ENCODE measurements around the gene CCL28. TPM values are rescaled to one million over a fixed set of nuclear protein-coding genes. Genes with fewer than 3 reads are reported as not detected.
"Not testable (repeated sequence)": the region's sequence is repeated elsewhere in the genome, so short reads cannot be mapped to it uniquely, and the experiment has no call there.

Gene CCL28
- total RNA-seq (2.0 and 2.8 TPM in 2 replicates), polyA plus RNA-seq (0.71 and 1.1 TPM in 2 replicates), polyA minus RNA-seq (ENCODE audit: low replicate concordance) (not detected in 2 replicates)
- 0.44 and 0.61 TPM in 2 replicates for polyA plus RNA-seq (2012)

GRCh38 chr5:43412156-43412555, at the start of gene CCL28:
Gene CCL28, minus strand, starts transcription at chr5:43412391. Its CDS starts 75 bp downstream, at chr5:43412316.
- DNase-seq (ENCODE audit: low read depth in 2 of 2) = no peak
- H2AFZ ChIP-seq (ENCODE audit: low read length) = no peak within 1 kb of the TSS
- no peak within 1 kb of the TSS for H3K9ac ChIP-seq (ENCODE audit: insufficient read depth, low read length)
- no peaks in the 10 kb centered on the region for H3K4me1 ChIP-seq (ENCODE audit: control insufficient read depth, extremely low read depth, insufficient read depth, low read length)
- no peak within 1 kb of the TSS for H3K4me3 ChIP-seq (replicated peaks in 1 of 4; ENCODE audit: control extremely low read depth in 1 of 4, insufficient read depth in 1 of 4, low read depth in 3 of 4, low read length in 4 of 4)
- no peaks in the 10 kb centered on the region for H3K36me3 ChIP-seq (ENCODE audit: control insufficient read depth, insufficient read depth, low read length)
- H3K4me2 ChIP-seq (ENCODE audit: extremely low read depth, insufficient read depth, low read length) = no peak within 1 kb of the TSS
- no peaks in the 10 kb centered on the region for H4K20me1 ChIP-seq (ENCODE audit: control insufficient read depth, extremely low read depth, insufficient read depth, low read length)
- no peaks in the 10 kb centered on the region for H3K79me2 ChIP-seq (ENCODE audit: control insufficient read depth, insufficient read depth, low read length)
- peaks cover 6% of the 10 kb centered on the region for H3K27me3 ChIP-seq (ENCODE audit: control insufficient read depth, insufficient read depth, low read length)
- no peak within 1 kb of the TSS for H3K27ac ChIP-seq (ENCODE audit: insufficient read depth, low read length)
- TF ChIP-seq CTCF (conservative IDR thresholded peaks at IDR 0.05 in 1 of 2, IDR thresholded peaks at IDR 0.05 in 1 of 2; ENCODE audit: low read depth in 1 of 2, low read length in 2 of 2) (no peak), EZH2 (IDR thresholded peaks at IDR 0.05; ENCODE audit: low read length, missing control alignments) (no peak)
- H3K9me3 ChIP-seq (ENCODE audit: control insufficient read depth, insufficient read depth, low read depth, low read length) = no peaks in the 10 kb centered on the region

GRCh38 chr5:43461066-43461465, 48.9 kb upstream of the CCL28 start:
- Histone ChIP-seq H3K27me3 (ENCODE audit: control insufficient read depth, insufficient read depth, low read length) (no peaks in the 10 kb centered on the region), H4K20me1 (ENCODE audit: control insufficient read depth, extremely low read depth, insufficient read depth, low read length) (no peaks in the 10 kb centered on the region), H3K27ac (ENCODE audit: insufficient read depth, low read length) (no peak overlapping the region), H3K79me2 (ENCODE audit: control insufficient read depth, insufficient read depth, low read length) (no peaks in the 10 kb centered on the region), H3K4me2 (ENCODE audit: extremely low read depth, insufficient read depth, low read length) (no peak overlapping the region), H3K9ac (ENCODE audit: insufficient read depth, low read length) (no peak overlapping the region), H3K9me3 (ENCODE audit: control insufficient read depth, insufficient read depth, low read depth, low read length) (no peaks in the 10 kb centered on the region), H3K36me3 (ENCODE audit: control insufficient read depth, insufficient read depth, low read length) (no peaks in the 10 kb centered on the region), H2AFZ (ENCODE audit: low read length) (no peak overlapping the region), H3K4me1 (ENCODE audit: control insufficient read depth, extremely low read depth, insufficient read depth, low read length) (no peaks in the 10 kb centered on the region), H3K4me3 (replicated peaks in 1 of 4; ENCODE audit: control extremely low read depth in 1 of 4, insufficient read depth in 1 of 4, low read depth in 3 of 4, low read length in 4 of 4) (no peak overlapping the region)
- no peak for DNase-seq (ENCODE audit: low read depth in 2 of 2)
- TF ChIP-seq CTCF (conservative IDR thresholded peaks at IDR 0.05 in 1 of 2, IDR thresholded peaks at IDR 0.05 in 1 of 2; ENCODE audit: low read depth in 1 of 2, low read length in 2 of 2) = no peak
- no peak for TF ChIP-seq EZH2 (IDR thresholded peaks at IDR 0.05; ENCODE audit: low read length, missing control alignments)

- Histone ChIP-seq H2AFZ (ENCODE audit: low read length) (no peak overlapping the region), H3K9me3 (ENCODE audit: control insufficient read depth, insufficient read depth, low read depth, low read length) (no peaks in the 10 kb centered on the region), H4K20me1 (ENCODE audit: control insufficient read depth, extremely low read depth, insufficient read depth, low read length) (no peaks in the 10 kb centered on the region), H3K36me3 (ENCODE audit: control insufficient read depth, insufficient read depth, low read length) (no peaks in the 10 kb centered on the region), H3K4me3 (replicated peaks in 1 of 4; ENCODE audit: control extremely low read depth in 1 of 4, insufficient read depth in 1 of 4, low read depth in 3 of 4, low read length in 4 of 4) (no peak overlapping the region), H3K4me1 (ENCODE audit: control insufficient read depth, extremely low read depth, insufficient read depth, low read length) (no peaks in the 10 kb centered on the region), H3K27ac (ENCODE audit: insufficient read depth, low read length) (no peak overlapping the region), H3K9ac (ENCODE audit: insufficient read depth, low read length) (no peak overlapping the region), H3K4me2 (ENCODE audit: extremely low read depth, insufficient read depth, low read length) (no peak overlapping the region), H3K27me3 (ENCODE audit: control insufficient read depth, insufficient read depth, low read length) (no peaks in the 10 kb centered on the region), H3K79me2 (ENCODE audit: control insufficient read depth, insufficient read depth, low read length) (no peaks in the 10 kb centered on the region)
- DNase-seq (ENCODE audit: low read depth in 2 of 2) = no peak
- no peak for TF ChIP-seq CTCF (conservative IDR thresholded peaks at IDR 0.05 in 1 of 2, IDR thresholded peaks at IDR 0.05 in 1 of 2; ENCODE audit: low read depth in 1 of 2, low read length in 2 of 2)
- TF ChIP-seq EZH2 (IDR thresholded peaks at IDR 0.05; ENCODE audit: low read length, missing control alignments) = no peak
Observed at GRCh38 chr5:43456556-43456955, 44.4 kb upstream of the CCL28 start.

GRCh38 chr5:43441575-43441974, 29.4 kb upstream of the CCL28 start:
- not testable (repeated sequence) for H3K4me2 ChIP-seq (ENCODE audit: extremely low read depth, insufficient read depth, low read length); H3K9ac ChIP-seq (ENCODE audit: insufficient read depth, low read length); H2AFZ ChIP-seq (ENCODE audit: low read length); H4K20me1 ChIP-seq (ENCODE audit: control insufficient read depth, extremely low read depth, insufficient read depth, low read length); H3K9me3 ChIP-seq (ENCODE audit: control insufficient read depth, insufficient read depth, low read depth, low read length); H3K4me1 ChIP-seq (ENCODE audit: control insufficient read depth, extremely low read depth, insufficient read depth, low read length); DNase-seq (ENCODE audit: low read depth in 2 of 2); H3K27me3 ChIP-seq (ENCODE audit: control insufficient read depth, insufficient read depth, low read length); H3K79me2 ChIP-seq (ENCODE audit: control insufficient read depth, insufficient read depth, low read length); H3K36me3 ChIP-seq (ENCODE audit: control insufficient read depth, insufficient read depth, low read length); H3K4me3 ChIP-seq (replicated peaks in 1 of 4; ENCODE audit: control extremely low read depth in 1 of 4, insufficient read depth in 1 of 4, low read depth in 3 of 4, low read length in 4 of 4); H3K27ac ChIP-seq (ENCODE audit: insufficient read depth, low read length)

Data from fibroblast of lung (primary cell).